GM12878 (cell line): Measurements from ENCODE around the gene NTSR1. TPM values are rescaled to one million over a fixed set of nuclear protein-coding genes. Genes with fewer than 3 reads are reported as not detected.

Experiments
- ATAC-seq: fragments of 200-7000 bp; cut with Tn5 transposase; 3 replicates; pipeline ENCODE4 v1.9.1; 2020; ENCODE audit warnings: mild to moderate bottlenecking, moderate library complexity
- BruUV-seq: library from RNA; stranded (reverse); fragments of 400-500 nt; replicated peaks from 2 replicates; lab custom pipeline; 2021; lab: Mats Ljungman, UMichigan
- CTCF ChIA-PET: fragments of 300-600 bp; sonication (Branson Sonifier 250); formaldehyde crosslinking; extraction: SDS; loops from one replicate; lab custom pipeline; 2021; ENCODE audit warnings: inconsistent platforms; lab: Yijun Ruan, JAX
- POLR2A ChIA-PET: fragments of 350-600 bp; formaldehyde crosslinking; extraction: SDS; loops from one replicate; lab custom pipeline; 2021; ENCODE audit warnings: inconsistent platforms; lab: Charles Lee
- RAD21 ChIA-PET: fragments of 300-600 bp; sonication (Branson Sonifier 250); formaldehyde crosslinking; loops from one replicate; lab custom pipeline; 2023; ENCODE audit warnings: antibody characterized with exemption; ENCODE audit not compliant: unreplicated experiment; lab: Charles Lee
- SMC1A ChIA-PET: fragments of 300-600 bp; sonication (Branson Sonifier 250); formaldehyde crosslinking; loops from one replicate; lab custom pipeline; 2023; ENCODE audit not compliant: unreplicated experiment, uncharacterized antibody; lab: Charles Lee
- DNase-seq: peaks from one replicate; pipeline ENCODE4 v3.0.0-alpha.2; 2011; ENCODE audit warnings: low read depth, low spot score
- FAIRE-seq: peaks from 3 replicates; lab custom pipeline; 2011; peaks lifted over from hg19 to GRCh38; lab: Jason Lieb, UNC
- H2AFZ ChIP-seq: 2 replicates; pipeline ENCODE4 v1.6.0; 2011; ENCODE audit warnings: low read depth, low read length, control low read depth; ENCODE audit not compliant: control insufficient read depth
- H3K27ac ChIP-seq: 2 replicates; pipeline ENCODE4 v1.5.1; 2011; ENCODE audit warnings: control low read depth; ENCODE audit not compliant: control insufficient read depth, insufficient read depth
- H3K27me3 ChIP-seq, 2 experiments: replicated peaks in 1 of 2; 2 replicates each; pipeline versions ENCODE4 v1.6.0 to v1.6.1; 2011; ENCODE audit warnings: low read length in 1 of 2; ENCODE audit not compliant: control insufficient read depth in 2 of 2, insufficient read depth in 2 of 2
- H3K36me3 ChIP-seq, 2 experiments: 2 replicates each; pipeline ENCODE4 v1.5.1; 2011; ENCODE audit warnings: low read length in 1 of 2; ENCODE audit not compliant: control insufficient read depth in 2 of 2, insufficient read depth in 2 of 2
- H3K4me1 ChIP-seq: 2 replicates; pipeline ENCODE4 v1.6.1; 2011; ENCODE audit warnings: mild to moderate bottlenecking, low read length, moderate library complexity, mixed read lengths; ENCODE audit not compliant: control insufficient read depth, insufficient read depth
- H3K4me2 ChIP-seq: 2 replicates; pipeline ENCODE4 v1.6.0; 2011; ENCODE audit warnings: control low read depth; ENCODE audit not compliant: control insufficient read depth, insufficient read depth
- H3K4me3 ChIP-seq: fragments of 200-600 bp; sonication (generic); 2 replicates; pipeline ENCODE4 v1.5.1; 2016
- H3K79me2 ChIP-seq: 2 replicates; pipeline ENCODE4 v1.6.0; 2011; ENCODE audit warnings: low read length; ENCODE audit not compliant: control insufficient read depth, insufficient read depth
- H3K9ac ChIP-seq: 2 replicates; pipeline ENCODE4 v1.8.0; 2011; ENCODE audit warnings: low read length, control low read depth, mixed read lengths; ENCODE audit not compliant: control insufficient read depth, insufficient read depth
- H3K9me3 ChIP-seq: replicated peaks from 3 replicates; pipeline ENCODE4 v1.5.1; 2011; ENCODE audit warnings: mild to moderate bottlenecking, low read length; ENCODE audit not compliant: control insufficient read depth, insufficient read depth
- H4K20me1 ChIP-seq: 2 replicates; pipeline ENCODE4 v1.6.0; 2011; ENCODE audit not compliant: control insufficient read depth, insufficient read depth
- E2F8 ChIP-seq: fragments of 450-650 bp; IDR thresholded peaks from 2 replicates; pipeline ENCODE4 v1.6.1; 2018; ENCODE audit warnings: mild to moderate bottlenecking, low read depth, moderate library complexity; ENCODE audit not compliant: partially characterized antibody
- EED ChIP-seq: sonication (generic); IDR thresholded peaks from 2 replicates; pipeline ENCODE4 v1.6.1; 2016; ENCODE audit warnings: antibody characterized with exemption, low read depth
- EGR1 ChIP-seq, 2 experiments: IDR thresholded peaks; 1 replicate in 1 of 2; 2 replicates in 1 of 2; pipeline ENCODE4 v1.6.1; 2011 to 2012; ENCODE audit warnings: low read depth in 2 of 2, low read length in 2 of 2, borderline replicate concordance in 1 of 2, mild to moderate bottlenecking in 1 of 2, moderate library complexity in 1 of 2
- ETV6 ChIP-seq, 2 experiments: fragments of 450-650 bp in 1 of 2; IDR thresholded peaks in 1 of 2; conservative IDR thresholded peaks in 1 of 2; 2 replicates each; pipeline ENCODE4 v1.6.1; 2014; ENCODE audit warnings: antibody characterized with exemption in 1 of 2, borderline replicate concordance in 1 of 2, low read depth in 1 of 2, mild to moderate bottlenecking in 1 of 2, moderate library complexity in 1 of 2
- GABPA ChIP-seq: IDR thresholded peaks from 2 replicates; pipeline ENCODE4 v1.6.1; 2014; ENCODE audit warnings: antibody characterized with exemption, low read depth, mild to moderate bottlenecking, inconsistent platforms
- HDGF ChIP-seq: fragments of 450-650 bp; IDR thresholded peaks from 2 replicates; pipeline ENCODE4 v1.6.1; 2016; ENCODE audit warnings: antibody characterized with exemption
- IKZF1 ChIP-seq: fragments of 450-650 bp; conservative IDR thresholded peaks from 2 replicates; pipeline ENCODE4 v1.6.1; 2017; ENCODE audit warnings: antibody characterized with exemption, mild to moderate bottlenecking
- IKZF2 ChIP-seq, 2 experiments: fragments of 450-650 bp; IDR thresholded peaks; 2 replicates each; pipeline ENCODE4 v1.6.1; 2017; ENCODE audit warnings: mild to moderate bottlenecking in 2 of 2, moderate library complexity in 2 of 2
- POLR2A ChIP-seq: IDR thresholded peaks from 2 replicates; pipeline ENCODE4 v1.6.1; 2011; ENCODE audit warnings: low read depth, mild to moderate bottlenecking, low read length
- SMAD1 ChIP-seq: fragments of 450-650 bp; IDR thresholded peaks from 2 replicates; pipeline ENCODE4 v1.6.1; 2018; ENCODE audit warnings: mild to moderate bottlenecking, low read depth; ENCODE audit not compliant: partially characterized antibody
- SREBF1 ChIP-seq: IDR thresholded peaks from 2 replicates; pipeline ENCODE4 v1.6.1; 2012; ENCODE audit warnings: mild to moderate bottlenecking, low read length
- ZBTB40 ChIP-seq: fragments of 450-650 bp; IDR thresholded peaks from 2 replicates; pipeline ENCODE4 v1.6.1; 2016; ENCODE audit warnings: mild to moderate bottlenecking, moderate library complexity, borderline replicate concordance
- WGBS: methylation state at CpG from one replicate; pipeline ENCODE4 v1.1.6; 2016; ENCODE audit warnings: low lambda C conversion rate; ENCODE audit not compliant: insufficient replicate concordance, insufficient coverage; ENCODE audit errors: missing lambda C conversion rate; 5-methylcytosine and 5-hydroxymethylcytosine counted together
- in situ Hi-C: fragments of 300-500 bp; cut with MboI; formaldehyde crosslinking; loops from 9 replicates; pipeline ENCODE4 v1.14.3; 2018; ENCODE audit warnings: mixed read lengths
- intact Hi-C: fragments of 100-400 bp; cut with micrococcal nuclease; formaldehyde crosslinking; loops from one replicate; pipeline ENCODE4 v1.14.2; 2022; ENCODE audit not compliant: unreplicated experiment
- polyA plus RNA-seq, 11 experiments: library from polyadenylated mRNA; depleted of rRNA in 4 of 11; unstranded in 6 of 11; stranded (reverse) in 5 of 11; fragments of >200 nt; fragmentation: Nextera tagmentation in 4 of 11; fragmentation: Illumina TruSeq in 1 of 11; extraction: Ambion mirVana in 4 of 11; extraction: Trizol in 1 of 11; gene quantifications; 1 replicate in 1 of 11; 2 replicates in 10 of 11; pipeline versions ENCODE4 v1.2.1 to v1.2.3, GENCODE V29; 2011 to 2016; ENCODE audit warnings: inconsistent platforms in 2 of 11, missing spikeins in 2 of 11, low read depth in 1 of 11
- total RNA-seq, 4 experiments: library from RNA; depleted of rRNA in 3 of 4; stranded (reverse); fragments of >200 nt in 3 of 4; fragmentation: Illumina TruSeq in 1 of 4; extraction: Trizol in 1 of 4; gene quantifications; 2 replicates each; pipeline versions ENCODE4 v1.2.1 to v1.2.3, GENCODE V29; 2013 to 2021

The NTSR1 gene
- total and polyA plus RNA-seq, 10 of the 15 experiments (the other 5 are each of a cell fraction or from before 2014, with no cell fraction given) = not detected

- CTCF ChIA-PET = no interaction called here
- SMC1A ChIA-PET = no interaction called here
- intact Hi-C loops (no loop called here), in situ Hi-C loops (loop anchor here (5.0 kb wide), 1 partner anchor 50 kb away; no protein-coding TSS in a partner anchor)
- no peaks in the 10 kb centered on the region; the same call in 2 of the 3 replicates for H3K9me3 ChIP-seq
- 43% methylated on average over 8 of the region's 14 CpGs for WGBS
- peak; percentile 75 for ATAC-seq
- peak overlapping the region; percentile 42; the same call in 1 of the 2 replicates for H3K27ac ChIP-seq
- H3K36me3 ChIP-seq = no peaks in the 10 kb centered on the region
- peak; percentile 38 for FAIRE-seq
- POLR2A ChIA-PET = no interaction called here
- peaks cover 0 to 1% of the 10 kb centered on the region in 2 experiments; a peak in 1 of 4 replicates for H3K27me3 ChIP-seq
- RAD21 ChIA-PET = no interaction called here
- BruUV-seq = no TSS peak
- no peak overlapping the region; the same call in 1 of the 2 replicates for H3K9ac ChIP-seq
- H2AFZ ChIP-seq = peak overlapping the region; percentile 81
- H3K4me2 ChIP-seq = peak overlapping the region; percentile 71
- H3K79me2 ChIP-seq = no peaks in the 10 kb centered on the region
- H3K4me3 ChIP-seq = no peak overlapping the region
- peak; percentile 68 to 75; a peak in 3 of 4 replicates for TF ChIP-seq IKZF2 (IDR thresholded peaks at IDR 0.05)
- peak in 1 of 2 experiments; percentile 83; a peak in 2 of 4 replicates for TF ChIP-seq ETV6 (conservative IDR thresholded peaks at IDR 0.05 in 1 of 2, IDR thresholded peaks at IDR 0.05 in 1 of 2; ENCODE audit: borderline replicate concordance in 1 of 2, low read depth in 1 of 2)
- TF ChIP-seq ZBTB40 = 0 out of 2 replicates have a peak, but pooled peaks have one; percentile 14
- peak; percentile 25; the same call in 1 of the 2 replicates for TF ChIP-seq IKZF1
- TF ChIP-seq SMAD1 = no peak
- TF ChIP-seq HDGF = 0 out of 2 replicates have a peak, but pooled peaks have one; percentile 54
- TF ChIP-seq EGR1 (IDR thresholded peaks at IDR 0.05; ENCODE audit: borderline replicate concordance in 1 of 2, low read depth in 2 of 2, low read length in 2 of 2) = peak in 1 of 2 experiments; percentile 52; a peak in 1 of 3 replicates
- no peak for TF ChIP-seq SREBF1
- TF ChIP-seq POLR2A = peak; percentile 64
- peak; percentile 61; the same call in 1 of the 2 replicates for TF ChIP-seq GABPA
- peak; percentile 48; the same call in 1 of the 2 replicates for TF ChIP-seq EED
- no peak for TF ChIP-seq E2F8
- peak; percentile 21 for DNase-seq
- no peaks in the 10 kb centered on the region for H4K20me1 ChIP-seq
- peaks cover 10% of the 10 kb centered on the region for H3K4me1 ChIP-seq
Measured at GRCh38 chr20:62776692-62777527, 68.3 kb downstream of the NTSR1 start.
